ENCODE results near the gene SCGB3A2.

SCGB3A2 gene

DNA sequence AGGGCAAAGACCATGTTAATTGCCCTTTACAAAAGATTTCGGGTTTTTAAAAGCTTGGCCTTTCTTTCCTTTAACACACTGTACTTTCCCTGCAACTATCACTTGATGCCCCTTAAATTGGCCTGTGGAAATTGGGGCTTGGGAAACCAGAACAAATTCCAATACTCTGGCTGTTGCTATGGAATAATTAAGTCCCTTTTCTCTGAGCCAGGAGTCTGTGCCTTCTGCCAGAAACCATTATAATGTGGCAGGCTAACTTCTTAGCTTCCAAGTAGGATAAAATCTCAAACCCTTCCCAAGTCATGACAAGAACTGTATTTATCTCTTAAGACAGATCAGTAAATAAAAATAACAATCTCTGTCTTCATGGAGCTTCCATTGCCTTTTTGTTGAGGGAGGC lies 46.0 kb upstream of the SCGB3A2 start:
- TF ChIP-seq, protein P1, sequence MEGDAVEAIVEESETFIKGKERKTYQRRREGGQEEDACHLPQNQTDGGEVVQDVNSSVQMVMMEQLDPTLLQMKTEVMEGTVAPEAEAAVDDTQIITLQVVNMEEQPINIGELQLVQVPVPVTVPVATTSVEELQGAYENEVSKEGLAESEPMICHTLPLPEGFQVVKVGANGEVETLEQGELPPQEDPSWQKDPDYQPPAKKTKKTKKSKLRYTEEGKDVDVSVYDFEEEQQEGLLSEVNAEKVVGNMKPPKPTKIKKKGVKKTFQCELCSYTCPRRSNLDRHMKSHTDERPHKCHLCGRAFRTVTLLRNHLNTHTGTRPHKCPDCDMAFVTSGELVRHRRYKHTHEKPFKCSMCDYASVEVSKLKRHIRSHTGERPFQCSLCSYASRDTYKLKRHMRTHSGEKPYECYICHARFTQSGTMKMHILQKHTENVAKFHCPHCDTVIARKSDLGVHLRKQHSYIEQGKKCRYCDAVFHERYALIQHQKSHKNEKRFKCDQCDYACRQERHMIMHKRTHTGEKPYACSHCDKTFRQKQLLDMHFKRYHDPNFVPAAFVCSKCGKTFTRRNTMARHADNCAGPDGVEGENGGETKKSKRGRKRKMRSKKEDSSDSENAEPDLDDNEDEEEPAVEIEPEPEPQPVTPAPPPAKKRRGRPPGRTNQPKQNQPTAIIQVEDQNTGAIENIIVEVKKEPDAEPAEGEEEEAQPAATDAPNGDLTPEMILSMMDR (IDR thresholded peaks at IDR 0.05; ENCODE audit: low read depth, low read length, poor library complexity, severe bottlenecking) = no peak
- no peak for TF ChIP-seq EZH2phosphoT487 (IDR thresholded peaks at IDR 0.05; ENCODE audit: borderline replicate concordance, low read length)
- H4K20me1 ChIP-seq (ENCODE audit: control insufficient read depth, insufficient read depth, low read depth, low read length) = no peaks in the 10 kb centered on the region
- H3K4me3 ChIP-seq (ENCODE audit: low read length) = no peak overlapping the region
- no peak overlapping the region for H3K4me2 ChIP-seq (ENCODE audit: low read length)
- no peak overlapping the region for H3K27ac ChIP-seq (ENCODE audit: low read depth, low read length)
- no peaks in the 10 kb centered on the region for H3K9me3 ChIP-seq (ENCODE audit: control insufficient read depth, insufficient read depth, low read length)
- peaks cover 21% of the 10 kb centered on the region for H3K27me3 ChIP-seq (ENCODE audit: control insufficient read depth, low read length)
- no peaks in the 10 kb centered on the region; the same call in 1 of the 2 replicates for H3K9me2 ChIP-seq (replicated peaks; ENCODE audit: control insufficient read depth, low read length)
- no peaks in the 10 kb centered on the region for H3F3A ChIP-seq (ENCODE audit: control insufficient read depth, insufficient read depth)
- no peaks in the 10 kb centered on the region for H3K4me1 ChIP-seq (ENCODE audit: control insufficient read depth, low read length)
- H3K79me2 ChIP-seq (ENCODE audit: control insufficient read depth, low read length) = no peaks in the 10 kb centered on the region
- no peaks in the 10 kb centered on the region for H3K36me3 ChIP-seq (ENCODE audit: control insufficient read depth, low read length)

DNA sequence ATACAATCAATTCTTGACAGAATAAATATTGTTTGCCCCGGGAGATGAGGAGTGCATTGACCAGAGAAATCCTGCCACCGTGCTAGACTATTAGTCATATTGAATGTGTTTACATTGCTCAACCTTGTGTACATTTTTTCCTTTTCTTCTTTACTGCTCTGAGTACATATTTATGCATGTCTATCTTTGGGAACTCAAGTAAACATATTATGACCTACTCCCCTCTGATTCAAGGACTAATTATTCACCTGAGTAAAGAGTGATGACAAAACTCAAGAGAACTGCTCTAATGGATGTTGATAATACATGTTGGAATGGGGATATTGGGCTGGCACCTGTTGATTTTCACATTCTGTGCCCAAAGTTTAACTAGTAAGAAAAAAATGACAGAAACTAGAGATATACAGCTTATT lies 43.1 kb upstream of the SCGB3A2 start:
- Histone ChIP-seq H4K20me1 (ENCODE audit: control insufficient read depth, insufficient read depth, low read depth, low read length) (no peaks in the 10 kb centered on the region), H3K4me2 (ENCODE audit: low read length) (no peak overlapping the region), H3K4me1 (ENCODE audit: control insufficient read depth, low read length) (no peaks in the 10 kb centered on the region), H3K27ac (ENCODE audit: low read depth, low read length) (no peak overlapping the region), H3K27me3 (ENCODE audit: control insufficient read depth, low read length) (peaks cover 11% of the 10 kb centered on the region; the same call in 1 of the 2 replicates), H3K4me3 (ENCODE audit: low read length) (no peak overlapping the region), H3K9me3 (ENCODE audit: control insufficient read depth, insufficient read depth, low read length) (no peaks in the 10 kb centered on the region), H3K9me2 (replicated peaks; ENCODE audit: control insufficient read depth, low read length) (no peaks in the 10 kb centered on the region), H3K79me2 (ENCODE audit: control insufficient read depth, low read length) (no peaks in the 10 kb centered on the region), H3K36me3 (ENCODE audit: control insufficient read depth, low read length) (no peaks in the 10 kb centered on the region), H3F3A (ENCODE audit: control insufficient read depth, insufficient read depth) (no peaks in the 10 kb centered on the region)
- TF ChIP-seq, protein P1 (IDR thresholded peaks at IDR 0.05; ENCODE audit: low read depth, low read length, poor library complexity, severe bottlenecking) = no peak
- no peak for TF ChIP-seq EZH2phosphoT487 (IDR thresholded peaks at IDR 0.05; ENCODE audit: borderline replicate concordance, low read length)

DNA sequence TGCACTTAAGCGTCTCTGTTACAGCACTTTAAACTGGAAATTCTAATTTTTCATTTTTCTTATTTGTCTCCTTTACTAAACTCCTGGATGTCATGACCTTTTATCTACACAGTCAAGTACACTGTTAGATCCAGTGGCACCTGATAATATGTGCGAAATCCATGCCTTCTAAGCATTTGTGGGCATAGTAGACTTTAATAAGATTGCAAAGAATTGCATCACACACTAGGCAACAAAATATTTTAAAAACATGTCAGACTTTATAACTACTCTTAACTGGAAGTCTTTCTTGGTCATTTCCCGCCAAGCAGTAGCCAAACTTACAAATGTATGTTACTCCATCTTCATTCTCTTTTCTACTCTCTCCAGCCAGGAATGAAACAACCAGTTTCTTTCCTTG lies 42.1 kb upstream of the SCGB3A2 start:
- no peak overlapping the region for H3K4me3 ChIP-seq (ENCODE audit: low read length)
- no peaks in the 10 kb centered on the region for H3K4me1 ChIP-seq (ENCODE audit: control insufficient read depth, low read length)
- H3K79me2 ChIP-seq (ENCODE audit: control insufficient read depth, low read length) = no peaks in the 10 kb centered on the region
- H3K27ac ChIP-seq (ENCODE audit: low read depth, low read length) = no peak overlapping the region
- H4K20me1 ChIP-seq (ENCODE audit: control insufficient read depth, insufficient read depth, low read depth, low read length) = no peaks in the 10 kb centered on the region
- no peaks in the 10 kb centered on the region for H3F3A ChIP-seq (ENCODE audit: control insufficient read depth, insufficient read depth)
- no peaks in the 10 kb centered on the region for H3K9me2 ChIP-seq (replicated peaks; ENCODE audit: control insufficient read depth, low read length)
- peaks cover 15% of the 10 kb centered on the region for H3K27me3 ChIP-seq (ENCODE audit: control insufficient read depth, low read length)
- H3K4me2 ChIP-seq (ENCODE audit: low read length) = no peak overlapping the region
- TF ChIP-seq EZH2phosphoT487 (IDR thresholded peaks at IDR 0.05; ENCODE audit: borderline replicate concordance, low read length) = no peak
- TF ChIP-seq, protein P1 (IDR thresholded peaks at IDR 0.05; ENCODE audit: low read depth, low read length, poor library complexity, severe bottlenecking) = no peak
- H3K9me3 ChIP-seq (ENCODE audit: control insufficient read depth, insufficient read depth, low read length) = no peaks in the 10 kb centered on the region
- H3K36me3 ChIP-seq (ENCODE audit: control insufficient read depth, low read length) = no peaks in the 10 kb centered on the region

All from DOHH2 (cell line).